Measurements from ENCODE around the gene C5orf58. TPM values are rescaled to one million over a fixed set of nuclear protein-coding genes. Genes with fewer than 3 reads are reported as not detected.

Gene C5orf58
- total and polyA plus RNA-seq, 2 donors (not counting 1 experiment from before 2014, with no cell fraction given), result not detected

- CTCF ChIA-PET, result interaction anchor here (1.7 to 8.9 kb wide), 7 partner anchors 10 to 145 kb away, joined by 4 to 127 read pairs (median 13); partner anchors contain the start of gene LCP2
- Histone ChIP-seq H3K4me3 (ENCODE audit: control extremely low read depth in 1 of 5, extremely low read depth in 1 of 5, insufficient read depth in 1 of 5, low read depth in 2 of 5, low read length in 4 of 5) (no peak overlapping the region), H3K4me1 (ENCODE audit: control insufficient read depth in 2 of 2, insufficient read depth in 2 of 2, low read length in 2 of 2) (peaks cover 41 to 46% of the 10 kb centered on the region in 2 donors), H3K27ac (ENCODE audit: low read length in 2 of 2) (no peak overlapping the region), H3K4me2 (replicated peaks; ENCODE audit: low read depth, low read length, poor library complexity, severe bottlenecking) (peak overlapping the region; percentile 51), H3K9me3 (ENCODE audit: control extremely low read depth in 1 of 3, control insufficient read depth in 2 of 3, insufficient read depth in 1 of 3, low read length in 2 of 3) (no peaks in the 10 kb centered on the region), H3K79me2 (ENCODE audit: control insufficient read depth, insufficient read depth, low read length) (no peaks in the 10 kb centered on the region), H2AFZ (ENCODE audit: insufficient read depth, low read depth, low read length, poor library complexity, severe bottlenecking) (no peak overlapping the region), H3K9ac (ENCODE audit: low read length) (no peak overlapping the region), H3K36me3 (replicated peaks in 1 of 2; ENCODE audit: control extremely low read depth in 1 of 2, control insufficient read depth in 1 of 2, extremely low read depth in 1 of 2, insufficient read depth in 2 of 2, low read length in 1 of 2) (peaks cover 1 to 3% of the 10 kb centered on the region in 2 experiments), H3K27me3 (replicated peaks in 1 of 4; ENCODE audit: control extremely low read depth in 1 of 4, control insufficient read depth in 3 of 4, insufficient read depth in 4 of 4, low read length in 3 of 4) (no peaks in the 10 kb centered on the region), H4K20me1 (ENCODE audit: control insufficient read depth, insufficient read depth, low read length, poor library complexity, severe bottlenecking) (no peaks in the 10 kb centered on the region)
- no peak for TF ChIP-seq EZH2 (IDR thresholded peaks at IDR 0.05; ENCODE audit: borderline replicate concordance, insufficient read depth, low read depth, low read length, poor library complexity, severe bottlenecking)
- no peak for TF ChIP-seq CTCF (IDR thresholded peaks at IDR 0.05)
- no peak overlapping the region for H3K4me3 Mint-ChIP-seq
- H3K27me3 Mint-ChIP-seq, result no peaks in the 10 kb centered on the region
- no peaks in the 10 kb centered on the region for H3K9me3 Mint-ChIP-seq (ENCODE audit: insufficient read depth)
- no peak overlapping the region for H3K27ac Mint-ChIP-seq
- ATAC-seq (ENCODE audit: low read depth), result no peak
- intact Hi-C loops (cut with micrococcal nuclease), result no loop called here
- H3K4me1 Mint-ChIP-seq, result peaks cover 46% of the 10 kb centered on the region
- no CpG with 5 or more reads among the region's 2 CpGs for WGBS (ENCODE audit: insufficient coverage)
- no peak for DNase-seq
- POLR2A ChIA-PET, result no interaction called here
Observed at GRCh38 chr5:170276140-170276539, 43.4 kb downstream of the C5orf58 start.

- Histone ChIP-seq H4K20me1 (ENCODE audit: control insufficient read depth, insufficient read depth, low read length, poor library complexity, severe bottlenecking) (no peaks in the 10 kb centered on the region), H3K4me3 (ENCODE audit: control extremely low read depth in 1 of 5, extremely low read depth in 1 of 5, insufficient read depth in 1 of 5, low read depth in 2 of 5, low read length in 4 of 5) (no peak overlapping the region), H3K27me3 (replicated peaks in 1 of 4; ENCODE audit: control extremely low read depth in 1 of 4, control insufficient read depth in 3 of 4, insufficient read depth in 4 of 4, low read length in 3 of 4) (no peaks in the 10 kb centered on the region), H3K9me3 (ENCODE audit: control extremely low read depth in 1 of 3, control insufficient read depth in 2 of 3, insufficient read depth in 1 of 3, low read length in 2 of 3) (no peaks in the 10 kb centered on the region), H3K4me1 (ENCODE audit: control insufficient read depth in 2 of 2, insufficient read depth in 2 of 2, low read length in 2 of 2) (peaks cover 41 to 46% of the 10 kb centered on the region in 2 donors), H3K36me3 (replicated peaks in 1 of 2; ENCODE audit: control extremely low read depth in 1 of 2, control insufficient read depth in 1 of 2, extremely low read depth in 1 of 2, insufficient read depth in 2 of 2, low read length in 1 of 2) (peaks cover 1 to 3% of the 10 kb centered on the region in 2 experiments), H3K9ac (ENCODE audit: low read length) (no peak overlapping the region), H3K4me2 (replicated peaks; ENCODE audit: low read depth, low read length, poor library complexity, severe bottlenecking) (peak overlapping the region; percentile 51), H2AFZ (ENCODE audit: insufficient read depth, low read depth, low read length, poor library complexity, severe bottlenecking) (peak overlapping the region; percentile 4), H3K27ac (ENCODE audit: low read length in 2 of 2) (no peak overlapping the region), H3K79me2 (ENCODE audit: control insufficient read depth, insufficient read depth, low read length) (no peaks in the 10 kb centered on the region)
- peak overlapping the region; percentile 70 for H3K4me3 Mint-ChIP-seq
- CTCF ChIA-PET, result interaction anchor here (2.0 to 8.9 kb wide), 5 partner anchors 9 to 62 kb away, joined by 6 to 127 read pairs (median 17); partner anchors contain the start of gene LCP2
- TF ChIP-seq CTCF (IDR thresholded peaks at IDR 0.05) (no peak), EZH2 (IDR thresholded peaks at IDR 0.05; ENCODE audit: borderline replicate concordance, insufficient read depth, low read depth, low read length, poor library complexity, severe bottlenecking) (no peak)
- intact Hi-C loops (cut with micrococcal nuclease), result loop anchor here (1.0 kb wide), 1 partner anchor 53 kb away; no protein-coding TSS in a partner anchor
- 47% methylated on average over 6 of the region's 6 CpGs for WGBS (ENCODE audit: insufficient coverage)
- no peaks in the 10 kb centered on the region for H3K27me3 Mint-ChIP-seq
- DNase-seq (peak; percentile 24), ATAC-seq (ENCODE audit: low read depth) (no peak)
- H3K27ac Mint-ChIP-seq, result peak overlapping the region; percentile 79
- no peaks in the 10 kb centered on the region for H3K9me3 Mint-ChIP-seq (ENCODE audit: insufficient read depth)
- H3K4me1 Mint-ChIP-seq, result peaks cover 46% of the 10 kb centered on the region
- POLR2A ChIA-PET, result interaction anchor here (1.2 to 2.7 kb wide), 2 partner anchors 15 to 61 kb away, joined by 5 to 10 read pairs; no protein-coding TSS in a partner anchor
Observed at GRCh38 chr5:170277867-170278281, 45.1 kb downstream of the C5orf58 start.

Data from B cell (primary cell).